HUDEP-2 (cell line): ENCODE data around the gene HES6.
A peak's percentile ranks its signal among the peaks of the same experiment; 100 is the strongest.

Experiments used
- DNase-seq, 76 experiments: peaks; one replicate each; lab custom pipeline; 2025; ENCODE audit not compliant: unreplicated experiment in 76 of 76; lab: John Stamatoyannopoulos, UW

The HES6 gene, protein sequence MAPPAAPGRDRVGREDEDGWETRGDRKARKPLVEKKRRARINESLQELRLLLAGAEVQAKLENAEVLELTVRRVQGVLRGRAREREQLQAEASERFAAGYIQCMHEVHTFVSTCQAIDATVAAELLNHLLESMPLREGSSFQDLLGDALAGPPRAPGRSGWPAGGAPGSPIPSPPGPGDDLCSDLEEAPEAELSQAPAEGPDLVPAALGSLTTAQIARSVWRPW

GRCh38 chr2:238239863-238240756 lies at the start of gene HES6:
TSS of gene HES6 (minus strand) at chr2:238240038. CDS start at chr2:238239905, 133 bp downstream.
- DNase-seq = peak in 73 of 76 experiments; percentile 15 to 87 (median 77)

DNA sequence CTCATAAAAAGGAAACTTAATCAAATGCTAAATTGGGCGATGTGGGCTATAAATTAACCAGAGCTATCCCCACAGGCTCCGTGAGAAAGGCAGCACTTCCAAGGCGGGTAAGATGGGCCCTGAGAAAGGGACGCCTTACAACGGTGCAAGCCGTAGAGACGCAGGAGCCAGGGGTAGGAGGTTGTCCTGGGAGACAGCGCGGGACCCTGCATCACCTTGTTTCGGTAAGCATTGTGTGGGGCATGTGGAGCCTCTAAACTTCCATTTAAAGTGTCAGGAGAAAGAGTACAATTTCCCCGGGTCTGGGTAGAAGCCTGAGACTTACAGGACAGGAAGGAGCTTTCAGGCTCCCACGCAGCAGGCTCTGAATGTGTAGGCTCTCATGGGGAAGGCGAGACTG lies 49.7 kb upstream of the HES6 start:
- DNase-seq = no peak

- DNase-seq = peak; percentile 26 to 98 (median 95)
Measured at GRCh38 chr2:238288650-238289573, 49.1 kb upstream of the HES6 start.

GRCh38 chr2:238287737-238288649 lies 48.2 kb upstream of the HES6 start, which contains the start of gene PER2:
TSS of gene PER2 (minus strand) at chr2:238288610. CDS start at chr2:238277936, 10,674 bp downstream.
- DNase-seq = peak in 33 of 76 experiments; percentile 7 to 67 (median 32)

DNA sequence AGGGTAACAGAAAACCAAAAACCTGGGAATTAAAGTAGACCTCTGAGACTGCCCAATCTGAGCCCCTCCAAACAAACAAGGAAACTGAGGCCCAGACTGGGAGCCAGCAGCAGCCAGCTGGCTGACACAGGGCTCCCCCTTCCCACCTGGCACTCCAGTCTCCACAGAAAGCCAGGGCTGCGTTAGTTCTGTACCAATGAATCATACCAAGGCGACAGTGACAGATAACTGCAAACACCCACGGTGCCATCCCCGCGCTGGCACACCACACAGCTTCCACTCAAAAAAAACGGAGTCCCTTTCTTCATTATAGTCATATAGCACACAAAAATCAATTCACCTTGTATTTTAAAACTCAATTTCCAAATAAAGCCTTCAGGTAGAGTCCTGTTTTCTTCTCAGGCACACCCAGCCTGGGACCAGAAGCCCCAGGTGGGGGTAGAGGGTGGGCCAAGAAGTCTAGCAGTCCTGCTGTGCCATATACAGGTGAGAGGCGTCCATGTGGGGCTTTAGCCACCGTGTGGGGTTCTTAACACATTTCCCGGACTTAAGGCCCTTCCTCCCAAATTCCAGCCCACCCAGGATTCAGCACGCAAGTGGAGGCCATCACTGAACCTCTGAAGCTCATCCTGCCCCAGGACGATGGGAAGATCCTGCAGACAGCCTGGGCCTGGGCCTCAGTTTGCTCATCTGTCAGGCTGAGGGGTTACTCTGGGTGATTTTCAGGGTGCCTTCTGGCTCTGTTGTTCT lies 47.3 kb upstream of the HES6 start:
- peak in 3 of 76 experiments; percentile 11 to 19 (median 15) for DNase-seq

DNA sequence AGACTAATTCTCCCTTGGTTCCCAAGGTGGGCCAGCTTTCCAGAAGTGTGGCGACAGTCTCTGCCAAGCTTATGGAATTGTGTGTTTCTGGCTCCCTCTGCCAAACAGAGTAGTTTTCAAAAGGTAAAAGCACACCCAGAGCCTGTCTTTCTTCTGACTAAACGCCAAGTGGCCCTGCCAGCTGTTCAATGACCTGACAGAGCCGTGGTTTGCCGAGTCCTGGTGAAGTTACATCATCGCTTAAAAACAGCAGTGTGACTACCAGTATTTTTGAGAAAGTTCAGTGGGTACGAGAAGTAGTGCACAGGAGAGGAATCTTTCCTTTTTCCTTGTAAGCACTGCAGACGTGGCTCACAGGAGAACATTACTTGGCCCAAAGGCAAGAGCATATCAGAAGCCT lies 46.7 kb upstream of the HES6 start:
- no peak for DNase-seq

GRCh38 chr2:238286095-238286494 lies 46.3 kb upstream of the HES6 start:
- DNase-seq = no peak

DNA sequence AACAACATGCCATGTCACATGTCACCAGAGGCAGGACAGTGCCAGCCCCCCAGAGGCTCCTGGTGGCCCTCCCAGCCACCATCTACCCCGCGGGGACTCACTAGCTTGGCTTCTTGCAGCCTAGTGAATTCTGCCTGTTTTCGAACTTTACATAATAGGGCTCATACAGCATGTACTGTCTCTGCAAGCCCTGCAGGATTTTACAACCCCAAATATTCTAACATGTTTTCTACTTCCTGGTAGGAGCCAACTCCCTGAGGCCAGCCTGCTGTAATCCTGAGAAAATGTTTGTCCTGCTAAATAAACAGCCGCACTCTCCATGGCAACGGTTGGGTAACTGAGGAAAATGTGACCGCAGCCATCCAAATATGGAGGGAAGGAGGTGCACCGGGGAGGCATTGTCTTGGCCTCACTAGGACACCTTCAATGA lies 45.8 kb upstream of the HES6 start:
- DNase-seq = no peak

- no peak for DNase-seq
Measured at GRCh38 chr2:238284802-238285515, 45.1 kb upstream of the HES6 start.

DNA sequence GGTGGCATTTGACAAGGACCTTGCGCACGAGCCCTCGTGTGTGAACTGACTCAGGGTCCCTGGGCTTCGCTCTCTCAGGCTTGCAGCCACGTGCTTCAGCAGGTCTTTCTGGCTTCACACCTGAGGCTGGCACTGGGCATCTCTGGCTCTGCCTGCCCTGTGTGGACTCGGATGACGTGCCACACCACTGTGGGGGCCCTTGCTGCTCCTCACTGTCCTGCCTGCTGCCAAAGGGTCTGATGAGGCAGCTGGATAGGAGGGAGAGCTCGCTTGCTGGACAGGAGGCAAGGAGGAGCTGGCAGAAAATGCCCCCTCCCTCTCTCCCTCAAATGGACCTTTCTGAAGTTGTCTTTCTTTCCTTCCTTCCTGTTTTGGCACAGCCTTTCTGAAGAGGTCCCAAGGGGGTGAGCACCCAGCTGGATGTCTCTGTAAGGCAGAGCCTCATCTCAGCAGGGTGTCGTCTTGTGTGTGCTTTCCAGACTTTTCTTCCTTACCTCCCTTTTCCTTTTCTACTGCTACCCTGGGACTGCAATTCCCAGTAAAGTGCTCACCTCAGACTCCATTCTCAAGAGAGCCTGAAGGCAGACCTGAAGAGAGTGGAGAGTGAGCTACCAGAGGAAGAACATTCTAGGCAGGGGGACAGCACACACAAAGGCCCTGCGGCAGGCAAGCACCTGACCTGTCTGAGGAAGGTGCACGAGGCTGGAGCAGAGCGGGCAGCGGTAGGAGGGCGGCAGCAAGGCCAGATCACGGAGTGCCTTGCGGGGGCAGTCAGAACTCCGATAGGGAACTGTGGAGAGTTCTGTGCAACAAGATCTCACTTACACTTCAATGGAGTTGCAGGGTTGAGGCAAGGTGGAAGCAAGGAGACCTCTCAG lies 43.3 kb upstream of the HES6 start:
- DNase-seq = no peak

DNA sequence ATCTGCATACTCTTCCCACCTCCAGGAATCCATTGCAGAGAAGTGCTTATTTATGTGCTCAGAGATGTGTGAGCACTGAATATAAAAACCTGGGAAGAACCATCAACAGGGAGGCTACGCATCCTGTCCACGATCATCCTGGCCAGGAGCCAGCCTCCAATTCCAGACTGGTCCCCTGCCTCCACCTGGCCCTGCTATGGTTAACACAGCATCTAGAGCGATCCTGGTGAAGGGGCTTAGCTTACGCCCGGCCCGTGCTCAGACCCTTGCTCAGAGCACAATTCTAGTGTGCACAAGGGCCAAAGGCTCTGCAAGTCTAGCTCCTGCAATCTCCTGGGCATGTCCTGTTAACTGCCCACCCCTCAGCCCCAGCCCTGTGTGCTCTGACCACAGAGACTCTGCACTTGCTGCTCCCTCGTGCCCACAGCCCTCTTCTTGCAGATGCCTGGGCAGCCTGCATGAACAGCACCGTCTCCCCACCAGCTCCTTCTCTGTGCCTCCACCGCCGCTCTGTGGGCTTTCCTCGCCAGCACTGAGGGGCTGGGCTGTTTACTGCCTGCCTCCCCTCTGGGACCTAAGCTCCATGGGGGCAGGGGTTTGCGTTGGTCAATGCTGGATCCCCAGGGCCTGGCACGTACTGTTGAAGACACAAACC lies 42.1 kb upstream of the HES6 start:
- no peak for DNase-seq

DNA sequence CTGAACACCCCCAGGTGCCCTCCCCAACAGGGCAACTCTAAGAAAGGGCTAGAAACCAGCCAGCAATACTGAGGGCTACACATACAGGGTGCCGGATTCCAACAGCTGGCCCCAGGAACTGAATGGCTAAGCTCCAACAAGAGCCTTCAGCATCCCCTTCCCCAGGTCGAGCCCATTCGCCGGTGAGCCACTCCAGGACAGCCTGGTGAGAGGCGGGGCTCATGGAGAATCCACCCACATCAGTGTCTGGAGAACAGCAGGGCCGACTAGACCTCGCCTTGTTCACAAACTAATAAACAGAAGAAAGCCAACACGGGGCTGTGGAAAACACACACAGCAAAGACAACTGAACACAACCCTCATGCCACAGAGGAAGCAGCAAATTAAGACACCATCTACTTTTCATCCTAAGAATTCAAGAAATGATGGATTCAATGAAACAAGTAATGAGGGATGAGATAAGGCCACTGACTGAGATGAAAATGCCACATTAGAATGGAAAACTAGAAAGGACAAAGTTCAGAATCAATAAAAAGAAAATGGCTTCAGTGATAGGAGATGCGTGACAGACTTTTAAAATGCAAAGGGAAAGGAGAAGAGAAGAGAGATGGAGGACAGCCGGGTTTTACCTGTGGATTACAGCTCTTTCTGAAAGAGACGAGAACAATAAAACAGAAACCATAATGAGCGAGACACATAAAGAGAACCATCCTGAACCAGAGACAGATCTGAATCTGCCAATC lies 40.4 kb upstream of the HES6 start:
- no peak for DNase-seq

DNA sequence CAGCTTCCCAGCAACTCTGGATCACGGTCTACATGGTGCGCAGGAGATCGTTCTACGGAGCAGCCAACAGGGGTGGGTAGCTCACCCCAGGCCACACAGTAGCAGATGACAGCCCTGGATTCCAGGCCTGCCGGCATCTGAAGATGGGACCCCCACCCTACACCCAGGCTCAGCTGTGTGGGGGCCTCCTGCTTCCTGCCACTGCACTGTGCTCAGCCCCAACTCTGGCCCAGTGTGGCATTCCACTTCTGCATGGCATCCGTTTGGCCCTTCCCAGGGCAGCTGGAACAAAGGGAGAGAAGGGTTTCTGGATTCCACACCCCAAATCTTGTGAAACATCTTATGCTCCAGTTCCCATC lies 39.5 kb upstream of the HES6 start:
- no peak for DNase-seq

GRCh38 chr2:238278626-238279323 lies 38.9 kb upstream of the HES6 start:
- DNase-seq = no peak

DNA sequence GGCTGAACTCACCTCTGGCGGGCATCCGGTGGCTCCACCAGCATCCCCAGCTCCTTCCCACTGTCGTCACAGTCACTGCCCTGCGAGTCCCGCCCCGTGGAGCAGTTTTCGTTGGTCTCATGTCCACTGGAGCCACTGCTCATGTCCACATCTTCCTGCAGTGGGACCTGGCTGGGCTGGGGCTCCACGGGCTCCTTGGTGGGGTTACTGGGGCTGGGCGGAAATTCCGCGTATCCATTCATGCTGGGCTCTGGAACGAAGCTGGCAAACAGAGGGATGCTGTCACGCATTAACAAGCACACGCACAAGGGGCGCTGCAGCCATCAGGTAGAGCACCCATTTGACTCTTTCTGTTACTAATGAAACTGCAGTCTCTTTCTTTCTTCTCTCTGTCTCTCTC lies 37.9 kb upstream of the HES6 start:
- no peak for DNase-seq
